HEK293 (cell line): ENCODE data around the gene TIMM50.

Source experiments
- ATF2 ChIP-seq: fragments of 450-650 bp; formaldehyde crosslinking; IDR thresholded peaks from 2 replicates; pipeline ENCODE4 v1.5.1; 2016; ENCODE audit warnings: missing biosample characterization, missing genetic modification characterization, low read depth
- BCL11A ChIP-seq: fragments of 450-650 bp; formaldehyde crosslinking; IDR thresholded peaks from 2 replicates; pipeline ENCODE4 v1.5.1; 2016; ENCODE audit warnings: low read depth, missing biosample characterization, missing genetic modification characterization
- CTCF ChIP-seq: fragments of 450-650 bp; formaldehyde crosslinking; IDR thresholded peaks from 2 replicates; pipeline ENCODE4 v1.5.1; 2016; ENCODE audit warnings: missing biosample characterization, missing genetic modification characterization
- GLI4 ChIP-seq: fragments of 450-650 bp; formaldehyde crosslinking; IDR thresholded peaks from 2 replicates; pipeline ENCODE4 v1.5.1; 2016; ENCODE audit warnings: missing biosample characterization, missing genetic modification characterization
- GLIS1 ChIP-seq: fragments of 450-650 bp; formaldehyde crosslinking; IDR thresholded peaks from 2 replicates; pipeline ENCODE4 v1.5.1; 2016; ENCODE audit warnings: missing biosample characterization, missing genetic modification characterization
- GLIS2 ChIP-seq: fragments of 450-650 bp; formaldehyde crosslinking; IDR thresholded peaks from 2 replicates; pipeline ENCODE4 v1.5.1; 2016; ENCODE audit warnings: missing biosample characterization, missing genetic modification characterization
- HIC1 ChIP-seq: fragments of 450-650 bp; formaldehyde crosslinking; IDR thresholded peaks from 2 replicates; pipeline ENCODE4 v1.5.1; 2016; ENCODE audit warnings: missing biosample characterization, missing genetic modification characterization
- KLF1 ChIP-seq: fragments of 450-650 bp; formaldehyde crosslinking; IDR thresholded peaks from 2 replicates; pipeline ENCODE4 v1.5.1; 2016; ENCODE audit warnings: missing biosample characterization, missing genetic modification characterization
- PATZ1 ChIP-seq: fragments of 450-650 bp; formaldehyde crosslinking; IDR thresholded peaks from 2 replicates; pipeline ENCODE4 v1.5.1; 2016; ENCODE audit warnings: missing biosample characterization, missing genetic modification characterization
- PBX3 ChIP-seq: sonication (generic); formaldehyde crosslinking; IDR thresholded peaks from 2 replicates; pipeline ENCODE4 v1.8.1; 2022; ENCODE audit warnings: mild to moderate bottlenecking, moderate library complexity, missing genetic modification reagents
- RBAK ChIP-seq: fragments of 450-650 bp; formaldehyde crosslinking; IDR thresholded peaks from 2 replicates; pipeline ENCODE4 v1.5.1; 2016; ENCODE audit warnings: missing biosample characterization, missing genetic modification characterization
- SETDB1 ChIP-seq: IDR thresholded peaks from one replicate; pipeline ENCODE4 v1.6.1; 2017; ENCODE audit warnings: mild to moderate bottlenecking, low read length, moderate library complexity, mixed read lengths; ENCODE audit not compliant: insufficient read length
- WT1 ChIP-seq: fragments of 450-650 bp; formaldehyde crosslinking; IDR thresholded peaks from 2 replicates; pipeline ENCODE4 v1.5.1; 2016; ENCODE audit warnings: missing biosample characterization, missing genetic modification characterization
- ZBTB8A ChIP-seq: fragments of 450-650 bp; formaldehyde crosslinking; IDR thresholded peaks from 2 replicates; pipeline ENCODE4 v1.5.1; 2016; ENCODE audit warnings: missing biosample characterization, missing genetic modification characterization
- ZNF138 ChIP-seq: fragments of 450-650 bp; formaldehyde crosslinking; IDR thresholded peaks from 2 replicates; pipeline ENCODE4 v1.5.1; 2016; ENCODE audit warnings: missing biosample characterization, missing genetic modification characterization, borderline replicate concordance
- ZNF146 ChIP-seq: fragments of 450-650 bp; formaldehyde crosslinking; IDR thresholded peaks from 2 replicates; pipeline ENCODE4 v1.5.1; 2016; ENCODE audit warnings: missing biosample characterization, missing genetic modification characterization
- ZNF155 ChIP-seq: fragments of 450-650 bp; formaldehyde crosslinking; IDR thresholded peaks from 2 replicates; pipeline ENCODE4 v1.5.1; 2016; ENCODE audit warnings: missing biosample characterization, missing genetic modification characterization
- ZNF16 ChIP-seq: fragments of 450-650 bp; formaldehyde crosslinking; IDR thresholded peaks from 2 replicates; pipeline ENCODE4 v1.5.1; 2016; ENCODE audit warnings: low read depth, missing biosample characterization, missing genetic modification characterization
- ZNF221 ChIP-seq: fragments of 450-650 bp; formaldehyde crosslinking; IDR thresholded peaks from 2 replicates; pipeline ENCODE4 v1.5.1; 2017; ENCODE audit warnings: missing biosample characterization, missing genetic modification characterization, borderline replicate concordance
- ZNF23 ChIP-seq: fragments of 450-650 bp; formaldehyde crosslinking; IDR thresholded peaks from 2 replicates; pipeline ENCODE4 v1.5.1; 2016; ENCODE audit warnings: missing biosample characterization, missing genetic modification characterization, borderline replicate concordance
- ZNF302 ChIP-seq: fragments of 450-650 bp; formaldehyde crosslinking; IDR thresholded peaks from 2 replicates; pipeline ENCODE4 v1.5.1; 2016; ENCODE audit warnings: missing biosample characterization, missing genetic modification characterization, low read depth
- ZNF366 ChIP-seq: fragments of 450-650 bp; formaldehyde crosslinking; conservative IDR thresholded peaks from 2 replicates; pipeline ENCODE4 v1.5.1; 2016; ENCODE audit warnings: missing biosample characterization, missing genetic modification characterization
- ZNF37A ChIP-seq: fragments of 450-650 bp; IDR thresholded peaks from 2 replicates; pipeline ENCODE4 v1.5.1; 2018; ENCODE audit warnings: missing biosample characterization, missing genetic modification characterization
- ZNF416 ChIP-seq: fragments of 450-650 bp; formaldehyde crosslinking; IDR thresholded peaks from 2 replicates; pipeline ENCODE4 v1.5.1; 2016; ENCODE audit warnings: missing biosample characterization, missing genetic modification characterization
- ZNF510 ChIP-seq: fragments of 450-650 bp; formaldehyde crosslinking; IDR thresholded peaks from 2 replicates; pipeline ENCODE4 v1.5.1; 2018; ENCODE audit warnings: mild to moderate bottlenecking, missing genetic modification characterization, missing biosample characterization; ENCODE audit not compliant: insufficient replicate concordance
- ZNF560 ChIP-seq: fragments of 450-650 bp; formaldehyde crosslinking; IDR thresholded peaks from 2 replicates; pipeline ENCODE4 v1.5.1; 2017; ENCODE audit warnings: missing biosample characterization, missing genetic modification characterization, borderline replicate concordance
- ZNF571 ChIP-seq: fragments of 450-650 bp; formaldehyde crosslinking; IDR thresholded peaks from 2 replicates; pipeline ENCODE4 v1.5.0; 2017; ENCODE audit warnings: missing biosample characterization, missing genetic modification characterization
- ZNF585B ChIP-seq: fragments of 450-650 bp; formaldehyde crosslinking; IDR thresholded peaks from 2 replicates; pipeline ENCODE4 v1.5.1; 2016; ENCODE audit warnings: missing biosample characterization, missing genetic modification characterization
- ZNF600 ChIP-seq: fragments of 450-650 bp; formaldehyde crosslinking; IDR thresholded peaks from 2 replicates; pipeline ENCODE4 v1.5.1; 2016; ENCODE audit warnings: missing biosample characterization, missing genetic modification characterization
- ZNF621 ChIP-seq: fragments of 450-650 bp; formaldehyde crosslinking; IDR thresholded peaks from 2 replicates; pipeline ENCODE4 v1.5.1; 2017; ENCODE audit warnings: missing biosample characterization, missing genetic modification characterization
- ZNF664 ChIP-seq: fragments of 450-650 bp; formaldehyde crosslinking; IDR thresholded peaks from 2 replicates; pipeline ENCODE4 v1.5.1; 2016; ENCODE audit warnings: missing biosample characterization, missing genetic modification characterization
- ZNF76 ChIP-seq: fragments of 450-650 bp; formaldehyde crosslinking; IDR thresholded peaks from 2 replicates; pipeline ENCODE4; 2016; ENCODE audit warnings: low read depth, missing biosample characterization, missing genetic modification characterization, borderline replicate concordance
- ZXDB ChIP-seq: fragments of 450-650 bp; formaldehyde crosslinking; IDR thresholded peaks from 2 replicates; pipeline ENCODE4 v1.5.1; 2016; ENCODE audit warnings: missing biosample characterization, missing genetic modification characterization

The TIMM50 gene

GRCh38 chr19:39514840-39515550 lies 34.4 kb downstream of the TIMM50 start, which contains the start of gene SELENOV (continued):
- TF ChIP-seq ZXDB (tag by site-specific recombination) (peak; percentile 28; the same call in 1 of the 2 replicates), SETDB1 (no peak), ZNF510 (tag by site-specific recombination) (no peak), ZNF416 (no peak), ZNF664 (tag by site-specific recombination) (no peak), ZNF23 (tag by site-specific recombination) (no peak), ZNF16 (no peak), GLIS1 (tag by site-specific recombination) (peak; percentile 27; the same call in 1 of the 2 replicates), ZNF585B (no peak), ZNF366 (tag by site-specific recombination) (no peak), GLI4 (tag by site-specific recombination) (no peak), ZNF138 (tag by site-specific recombination) (no peak), ZNF621 (no peak), ZNF600 (peak; percentile 98), ZNF37A (tag by site-specific recombination) (no peak), PBX3 (CRISPR knock-in tag) (no peak), ZNF221 (tag by site-specific recombination) (no peak), ZNF146 (no peak), ATF2 (no peak), RBAK (tag by site-specific recombination) (no peak), ZNF560 (tag by site-specific recombination) (no peak), ZBTB8A (tag by site-specific recombination) (no peak), ZNF302 (tag by site-specific recombination) (no peak), CTCF (tag by site-specific recombination) (peak; percentile 79), GLIS2 (tag by site-specific recombination) (peak; percentile 58; the same call in 1 of the 2 replicates), WT1 (tag by site-specific recombination) (0 out of 2 replicates have a peak, but pooled peaks have one; percentile 16), ZNF571 (tag by site-specific recombination) (no peak), BCL11A (tag by site-specific recombination) (no peak), KLF1 (tag by site-specific recombination) (0 out of 2 replicates have a peak, but pooled peaks have one; percentile 6), ZNF155 (tag by site-specific recombination) (no peak), HIC1 (0 out of 2 replicates have a peak, but pooled peaks have one; percentile 8), PATZ1 (tag by site-specific recombination) (peak; percentile 63), ZNF76 (tag by site-specific recombination) (no peak)
